OCI-LY3 (cell line): ENCODE results near the gene ADIRF.

Experiments used
- EZH2phosphoT487 ChIP-seq: fragments of 200-600 bp; shearing (Covaris generic); IDR thresholded peaks from 2 replicates; pipeline ENCODE4 v1.6.1; 2018; ENCODE audit warnings: antibody characterized with exemption, mixed run types, low read depth
- TF ChIP-seq, protein P1 (sequence below): fragments of 200-600, 300-600 bp; sonication (generic); IDR thresholded peaks from 2 replicates; pipeline ENCODE4 v1.5.1; 2014; ENCODE audit warnings: antibody characterized with exemption, low read length, low read depth

DNA sequence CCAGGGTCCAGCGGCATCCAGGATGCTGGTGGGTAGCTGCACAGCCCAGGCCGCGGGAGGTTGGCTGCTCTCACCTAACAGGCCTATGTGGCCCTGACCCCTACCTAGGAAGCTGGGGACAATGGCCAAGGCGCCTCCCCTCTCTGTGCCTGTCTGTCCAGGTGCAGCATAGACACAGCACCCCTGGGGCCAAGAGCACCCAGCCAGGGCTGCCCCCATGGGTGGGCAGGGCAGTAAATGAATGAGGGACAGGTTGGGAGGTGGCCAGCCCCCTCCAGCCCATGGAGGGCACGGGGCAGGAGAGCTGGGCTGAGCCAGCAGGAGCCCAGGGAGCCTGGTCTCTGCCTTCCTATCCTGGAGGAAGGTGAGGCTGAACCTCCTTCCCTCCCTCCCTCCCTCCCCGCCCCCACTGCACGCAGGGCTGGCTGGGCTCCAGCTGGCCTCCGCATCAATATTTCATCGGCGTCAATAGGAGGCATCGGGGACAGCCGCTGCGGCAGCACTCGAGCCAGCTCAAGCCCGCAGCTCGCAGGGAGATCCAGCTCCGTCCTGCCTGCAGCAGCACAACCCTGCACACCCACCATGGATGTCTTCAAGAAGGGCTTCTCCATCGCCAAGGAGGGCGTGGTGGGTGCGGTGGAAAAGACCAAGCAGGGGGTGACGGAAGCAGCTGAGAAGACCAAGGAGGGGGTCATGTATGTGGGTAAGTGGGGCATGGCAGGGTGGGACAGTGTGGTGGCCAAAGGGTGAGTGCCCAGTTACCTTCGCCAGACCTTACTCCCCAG is 10.0 kb upstream of the ADIRF start, which contains the start of gene SNCG:
- TF ChIP-seq, protein P1, sequence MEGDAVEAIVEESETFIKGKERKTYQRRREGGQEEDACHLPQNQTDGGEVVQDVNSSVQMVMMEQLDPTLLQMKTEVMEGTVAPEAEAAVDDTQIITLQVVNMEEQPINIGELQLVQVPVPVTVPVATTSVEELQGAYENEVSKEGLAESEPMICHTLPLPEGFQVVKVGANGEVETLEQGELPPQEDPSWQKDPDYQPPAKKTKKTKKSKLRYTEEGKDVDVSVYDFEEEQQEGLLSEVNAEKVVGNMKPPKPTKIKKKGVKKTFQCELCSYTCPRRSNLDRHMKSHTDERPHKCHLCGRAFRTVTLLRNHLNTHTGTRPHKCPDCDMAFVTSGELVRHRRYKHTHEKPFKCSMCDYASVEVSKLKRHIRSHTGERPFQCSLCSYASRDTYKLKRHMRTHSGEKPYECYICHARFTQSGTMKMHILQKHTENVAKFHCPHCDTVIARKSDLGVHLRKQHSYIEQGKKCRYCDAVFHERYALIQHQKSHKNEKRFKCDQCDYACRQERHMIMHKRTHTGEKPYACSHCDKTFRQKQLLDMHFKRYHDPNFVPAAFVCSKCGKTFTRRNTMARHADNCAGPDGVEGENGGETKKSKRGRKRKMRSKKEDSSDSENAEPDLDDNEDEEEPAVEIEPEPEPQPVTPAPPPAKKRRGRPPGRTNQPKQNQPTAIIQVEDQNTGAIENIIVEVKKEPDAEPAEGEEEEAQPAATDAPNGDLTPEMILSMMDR = no peak
- TF ChIP-seq EZH2phosphoT487 = no peak
